Fibroblast of skin of left biceps (primary cell): ENCODE results near the gene PRR14L.
A peak's percentile ranks its signal among the peaks of the same experiment; 100 is the strongest.
"Not testable (repeated sequence)": the region's sequence is repeated elsewhere in the genome, so short reads cannot be mapped to it uniquely, and the experiment has no call there.

ENCODE experiments used
- DNase-seq, 2 experiments: peaks; one replicate each; pipeline ENCODE4 v3.0.0-alpha.2; 2013; ENCODE audit warnings: low read depth in 2 of 2

Gene PRR14L

DNA sequence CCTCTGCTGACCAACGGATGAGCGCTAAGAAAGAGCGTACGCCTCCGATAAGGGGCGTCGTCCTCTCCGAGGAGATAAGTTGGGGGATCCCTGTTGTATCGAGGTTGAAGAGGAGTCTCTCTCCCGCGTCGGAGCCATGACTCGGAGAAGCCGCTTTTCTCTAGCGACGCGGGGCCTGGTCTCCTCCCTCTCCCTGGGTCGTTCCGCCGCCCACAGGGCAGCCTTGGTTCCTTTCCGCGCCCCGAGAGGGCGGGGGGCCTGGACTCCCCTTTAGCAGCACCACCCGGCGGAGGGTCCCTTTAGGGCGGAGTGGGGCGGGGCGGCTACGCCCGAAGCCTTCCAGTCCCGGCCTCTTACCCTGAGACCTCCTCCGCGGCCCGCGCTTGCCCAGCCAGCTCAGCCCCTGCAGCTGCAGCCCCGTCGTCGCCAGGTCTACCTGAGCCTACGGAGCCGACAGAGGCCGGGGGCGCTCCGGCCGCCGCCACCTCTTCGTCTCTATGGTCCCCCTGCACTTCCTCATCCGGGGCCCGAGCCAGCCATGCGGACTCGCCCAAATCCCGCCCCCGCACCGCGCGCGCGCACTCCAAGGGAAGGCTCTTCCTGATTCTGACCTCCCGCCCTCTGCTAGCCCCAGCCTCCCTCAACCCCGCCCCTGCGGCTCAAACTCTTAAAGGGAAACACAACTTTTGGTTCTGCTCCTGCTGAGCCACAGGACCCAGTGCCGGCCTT, at the start of gene PRR14L:
TSS of gene PRR14L (minus strand) at position 497 of the 729 bp plus-strand sequence. CDS start 11,272 bp downstream, outside the sequence.
- peak; percentile 80 to 81 for DNase-seq

DNA sequence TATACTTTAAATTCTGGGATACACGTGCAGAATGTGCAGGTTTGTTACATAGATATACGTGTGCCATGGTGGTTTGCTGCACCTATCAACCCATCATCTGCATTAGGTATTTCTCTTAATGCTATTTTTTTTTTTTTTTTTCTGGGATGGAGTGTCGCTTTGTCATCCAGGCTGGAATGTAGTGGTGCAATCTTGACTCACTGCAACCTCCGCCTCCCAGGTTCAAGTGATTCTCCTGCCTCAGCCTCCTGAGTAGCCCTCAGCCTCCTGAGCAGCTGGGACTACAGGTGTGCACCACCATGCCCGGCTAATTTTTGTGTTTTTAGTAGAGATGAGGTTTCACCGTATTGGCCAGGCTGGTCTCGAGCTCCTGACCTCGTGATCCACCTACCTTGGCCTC, 49.4 kb upstream of the PRR14L start:
- not testable (repeated sequence) for DNase-seq

DNA sequence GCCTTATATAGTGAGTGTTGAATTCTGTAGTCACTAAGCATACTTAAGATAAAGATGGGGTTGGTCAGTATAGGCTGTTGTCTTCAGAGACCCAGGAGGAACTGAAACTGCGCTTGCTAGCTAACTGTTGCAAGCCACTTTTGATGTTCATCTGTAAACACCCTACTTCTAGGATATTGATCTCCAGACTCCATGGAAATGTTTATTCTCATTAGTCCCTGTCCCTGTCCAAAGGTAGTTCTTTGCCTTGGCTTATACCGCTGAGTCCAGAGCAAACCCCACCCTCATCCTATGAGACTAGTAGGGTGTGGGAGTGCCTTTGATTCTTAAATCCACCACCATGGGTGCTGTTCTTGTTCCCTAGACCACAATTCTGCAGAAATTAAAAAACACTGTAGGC, 40.3 kb upstream of the PRR14L start:
- DNase-seq: no peak

GRCh38 chr22:31789803-31790202, 39.9 kb upstream of the PRR14L start:
- no peak for DNase-seq

DNA sequence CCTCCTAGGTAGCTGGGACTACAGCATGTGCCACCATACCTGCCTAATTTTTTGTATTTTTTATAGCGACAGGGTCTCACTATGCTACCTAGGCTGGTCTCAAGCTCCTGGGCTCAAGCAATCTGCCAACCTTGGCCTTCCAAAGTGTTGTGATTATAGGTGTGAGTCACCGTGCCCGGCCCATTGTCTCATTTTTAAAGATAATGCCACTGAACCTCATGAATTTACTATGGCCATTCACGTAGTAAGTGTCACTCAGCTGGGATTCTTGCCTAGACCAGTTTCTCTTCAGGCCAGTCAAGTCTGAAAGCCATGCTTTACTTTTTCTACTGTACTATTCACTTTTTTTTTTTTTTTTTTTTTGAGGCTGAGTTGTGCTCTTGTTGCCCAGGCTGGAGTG, 26.3 kb upstream of the PRR14L start:
- no peak for DNase-seq

- no peak for DNase-seq
These were observed 23.5 kb upstream of the PRR14L start for GRCh38 chr22:31773416-31773815.

GRCh38 chr22:31768422-31769059, 18.6 kb upstream of the PRR14L start:
- no peak for DNase-seq

GRCh38 chr22:31764785-31765184, 14.9 kb upstream of the PRR14L start:
- no peak for DNase-seq

DNA sequence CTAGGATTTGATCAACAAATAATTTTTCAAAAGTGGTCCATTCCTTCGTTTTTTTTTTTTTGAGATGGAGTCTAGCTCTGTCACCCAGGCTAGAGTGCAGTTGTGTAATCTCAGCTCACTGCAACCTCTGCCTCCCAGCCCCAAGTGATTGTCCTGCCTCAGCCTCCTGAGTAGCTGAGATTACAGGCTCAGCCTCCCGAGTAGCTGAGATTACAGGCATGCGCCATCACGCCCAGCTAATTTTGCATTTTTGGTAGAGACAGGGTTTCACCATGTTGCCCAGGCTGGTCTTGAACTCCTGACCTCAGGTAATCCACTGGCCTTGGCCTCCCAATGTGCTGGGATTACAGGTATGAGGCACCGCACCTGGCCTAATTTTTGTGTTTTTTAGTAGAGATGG, 8.9 kb upstream of the PRR14L start:
- not testable (repeated sequence) for DNase-seq

- no peak for DNase-seq
These were observed 7.3 kb upstream of the PRR14L start for GRCh38 chr22:31757265-31757664.

- no peak for DNase-seq
These were observed 4.9 kb upstream of the PRR14L start for GRCh38 chr22:31754813-31755212.

- peak; percentile 80 to 82 for DNase-seq
These were observed 3.9 kb upstream of the PRR14L start, which contains the start of gene DEPDC5 for GRCh38 chr22:31753634-31754501. Gene DEPDC5, plus strand, starts transcription at chr22:31754019. Its CDS starts 903 bp downstream, at chr22:31754922.

DNA sequence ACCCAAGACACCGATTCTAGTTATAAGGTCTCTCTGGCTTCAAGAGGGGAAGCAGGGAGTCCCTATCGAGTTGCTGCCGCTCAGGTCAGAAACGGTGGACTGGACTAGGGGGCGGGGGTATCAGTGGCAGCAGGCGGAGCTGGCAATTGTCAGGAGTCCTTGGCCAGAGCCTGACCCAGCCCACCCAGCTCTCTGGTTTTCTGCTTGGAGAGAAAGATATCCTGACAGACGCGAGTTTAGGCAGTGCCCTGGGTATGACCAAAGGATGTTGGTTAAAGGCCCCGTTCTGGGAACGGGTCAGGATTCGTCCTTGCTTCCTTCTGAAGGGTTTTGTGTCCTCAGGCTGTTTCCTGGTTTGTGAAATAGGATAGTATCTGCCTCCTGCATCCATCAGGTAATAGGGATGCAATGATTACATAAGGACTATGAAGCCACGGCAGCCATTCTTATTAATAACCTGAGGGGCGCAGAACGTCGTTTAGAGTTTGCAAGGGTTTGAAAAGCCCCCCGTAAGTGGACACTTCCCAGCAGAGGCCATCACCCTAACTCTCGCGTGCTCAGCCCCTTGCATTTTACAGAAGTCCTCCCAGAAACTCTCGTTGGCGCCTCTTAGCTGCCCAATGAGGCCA, 3.2 kb upstream of the PRR14L start:
- no peak for DNase-seq

DNA sequence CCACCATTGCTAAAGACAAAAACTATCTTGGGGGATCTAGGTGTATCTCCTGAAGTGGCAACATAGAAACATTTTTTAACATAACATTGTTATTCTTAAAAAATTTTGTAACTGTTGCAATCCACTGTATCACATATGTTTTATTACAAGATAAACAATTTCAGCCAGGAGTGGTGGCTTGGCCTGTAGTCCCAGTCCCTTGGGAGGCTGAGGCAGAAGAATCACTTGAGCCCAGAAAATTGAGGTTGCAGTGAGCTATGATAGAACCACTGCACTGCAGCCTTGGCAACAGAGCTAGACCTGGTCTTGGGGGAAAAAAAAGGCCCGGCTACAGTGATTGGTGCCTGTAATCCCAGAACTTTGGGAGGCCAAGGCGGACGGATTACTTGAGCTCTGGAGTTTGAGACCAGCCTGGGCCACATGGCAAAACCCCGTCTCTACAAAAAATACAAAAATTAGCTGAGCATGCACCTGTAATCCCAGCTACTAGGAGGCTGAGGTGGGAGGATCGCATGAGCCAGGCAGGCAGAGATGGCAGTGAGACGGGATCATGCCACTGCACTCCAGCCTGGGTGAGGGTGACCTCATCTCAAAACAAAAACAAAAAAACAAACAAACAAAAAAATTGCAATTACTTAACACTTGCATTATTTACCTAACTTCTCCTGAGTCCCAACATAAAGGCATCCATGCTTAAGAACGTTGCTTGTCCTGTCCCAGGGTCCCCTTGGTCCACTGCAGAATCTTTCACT, 2.3 kb upstream of the PRR14L start:
- no peak for DNase-seq

- DNase-seq: no peak
These were observed 693 bp upstream of the PRR14L start for GRCh38 chr22:31750365-31751284.

DNA sequence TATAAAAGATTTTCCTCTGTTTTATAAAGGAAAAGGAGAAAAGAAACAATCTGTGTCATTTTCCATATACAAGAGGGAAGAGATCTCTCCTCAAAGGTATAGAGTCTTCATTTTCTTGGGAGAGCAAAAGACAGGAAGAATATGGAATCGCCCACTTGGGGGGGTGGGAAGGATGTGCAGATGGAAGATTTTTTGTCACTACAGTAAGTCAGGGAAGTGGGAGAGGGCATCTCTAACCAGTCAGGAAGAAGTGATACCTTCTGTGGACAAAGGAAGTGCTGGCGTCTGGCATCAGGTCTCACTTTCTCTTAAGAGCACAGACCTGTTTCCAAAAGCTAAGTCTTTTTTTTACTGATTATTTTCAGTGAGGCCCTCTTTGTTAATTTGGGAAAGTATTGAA, 1.4 kb downstream of the PRR14L start:
- DNase-seq: no peak

DNA sequence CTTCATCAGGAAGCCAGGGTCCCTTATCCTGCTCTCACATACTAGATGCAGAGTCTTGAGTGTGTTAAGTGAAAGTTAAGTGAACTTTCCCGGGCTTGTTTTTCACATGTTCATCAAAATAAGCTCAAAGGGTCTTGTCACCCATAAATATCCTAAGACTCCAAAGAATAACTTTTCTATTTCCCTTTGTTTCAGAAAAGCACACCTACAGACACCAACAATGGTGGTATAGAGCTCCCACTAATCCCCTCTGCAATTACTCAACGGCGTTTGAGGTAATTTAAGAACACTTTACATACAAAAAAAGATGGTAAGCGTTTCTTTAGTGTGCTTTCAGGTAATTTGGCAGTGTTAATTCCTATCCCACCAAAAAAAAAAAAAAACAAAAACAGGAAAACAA, 2.5 kb downstream of the PRR14L start:
- no peak for DNase-seq

DNA sequence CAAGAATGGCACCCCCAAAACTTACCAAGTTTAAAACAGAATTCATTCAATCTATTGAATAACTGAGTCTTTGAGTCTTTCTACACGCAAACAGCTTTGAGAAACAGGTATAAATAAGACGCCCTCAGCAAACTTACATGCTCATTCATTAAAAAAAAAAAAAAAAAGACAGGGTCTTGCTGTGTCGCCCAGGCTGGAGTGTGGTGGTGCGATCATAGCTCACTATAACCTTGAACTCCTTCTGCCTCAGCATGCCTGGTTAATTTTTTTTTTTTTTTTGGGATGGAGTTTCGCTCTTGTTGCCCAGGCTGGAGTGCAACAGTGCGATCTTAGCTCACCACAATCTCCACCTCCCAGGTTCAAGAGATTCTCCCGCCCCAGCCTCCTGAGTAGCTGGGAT, 6.1 kb downstream of the PRR14L start:
- DNase-seq: no peak

- no peak for DNase-seq
These were observed 7.2 kb downstream of the PRR14L start for GRCh38 chr22:31742682-31743081.

- no peak for DNase-seq
These were observed 7.8 kb downstream of the PRR14L start for GRCh38 chr22:31742115-31742514.
